ENCODE data around the gene PSMG4. TPM values are rescaled to one million over a fixed set of nuclear protein-coding genes. Genes with fewer than 3 reads are reported as not detected.

Gene PSMG4
- polyA plus RNA-seq, 1 experiment = 24.7 TPM

DNA sequence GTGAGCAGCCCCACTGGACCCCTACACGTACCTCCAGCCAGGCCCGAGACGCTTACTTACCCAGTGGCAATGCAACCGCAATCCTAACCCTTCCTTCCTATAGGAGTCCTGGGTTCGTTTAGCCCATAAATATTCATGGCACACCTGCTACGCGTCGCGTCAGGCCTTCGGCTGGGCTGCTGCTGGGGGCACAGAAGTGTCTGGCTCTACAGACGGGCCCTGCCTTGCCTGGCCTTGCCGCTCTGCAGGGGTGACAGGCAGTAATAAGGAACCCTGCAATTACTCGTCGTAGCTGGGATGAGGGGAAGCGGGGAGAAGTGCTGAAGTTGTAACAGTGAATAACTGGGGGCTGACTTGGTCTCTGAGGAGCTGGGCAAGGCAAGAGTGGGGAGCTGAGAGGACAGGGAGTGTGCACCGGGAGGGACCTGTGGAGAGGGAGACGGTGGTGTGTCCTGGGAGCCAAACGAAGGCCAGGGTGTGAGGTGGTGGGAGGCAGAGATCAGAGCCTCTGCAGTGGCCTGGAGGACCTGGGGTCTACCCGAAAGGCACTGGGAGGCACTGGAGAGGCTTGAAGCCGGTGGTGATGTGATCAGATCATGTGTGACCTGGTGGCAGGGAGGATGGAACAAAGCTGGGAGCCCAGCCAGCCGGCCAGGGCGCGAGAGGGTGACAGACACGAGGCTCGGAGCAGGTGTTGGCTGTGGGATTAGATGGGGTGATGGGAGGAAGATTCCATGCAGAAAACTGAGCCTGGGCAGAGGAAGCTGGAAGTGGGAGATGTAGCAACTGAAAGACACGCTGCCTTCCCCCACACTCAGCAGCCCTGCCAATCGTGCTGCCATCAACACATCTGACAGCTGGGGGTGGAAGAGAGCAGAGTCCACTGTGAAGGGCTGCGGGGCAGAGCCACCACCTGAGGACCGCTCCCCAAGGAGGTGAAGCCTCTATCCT is 36.4 kb downstream of the PSMG4 start:
- ChIA-PET CTCF (interaction anchor here (0.8 to 1.4 kb wide), 2 partner anchors 13 to 23 kb away, joined by 3 to 4 read pairs; no protein-coding TSS in a partner anchor), POLR2A (interaction anchor here (0.6 kb wide), 1 partner anchor 326 kb away, joined by 5 read pairs; no protein-coding TSS in a partner anchor)
- peaks cover 6% of the 10 kb centered on the region for H3K27me3 ChIP-seq (ENCODE audit: control insufficient read depth, insufficient read depth, low read length)
- TF ChIP-seq CTCF (IDR thresholded peaks at IDR 0.05; ENCODE audit: insufficient read depth, low read depth, low read length) = no peak
- no peak overlapping the region for H3K4me3 ChIP-seq (ENCODE audit: low read depth, low read length)
- no peak for DNase-seq (ENCODE audit: low read depth)
- H3K36me3 ChIP-seq (ENCODE audit: control insufficient read depth, insufficient read depth, low read length) = no peaks in the 10 kb centered on the region

DNA sequence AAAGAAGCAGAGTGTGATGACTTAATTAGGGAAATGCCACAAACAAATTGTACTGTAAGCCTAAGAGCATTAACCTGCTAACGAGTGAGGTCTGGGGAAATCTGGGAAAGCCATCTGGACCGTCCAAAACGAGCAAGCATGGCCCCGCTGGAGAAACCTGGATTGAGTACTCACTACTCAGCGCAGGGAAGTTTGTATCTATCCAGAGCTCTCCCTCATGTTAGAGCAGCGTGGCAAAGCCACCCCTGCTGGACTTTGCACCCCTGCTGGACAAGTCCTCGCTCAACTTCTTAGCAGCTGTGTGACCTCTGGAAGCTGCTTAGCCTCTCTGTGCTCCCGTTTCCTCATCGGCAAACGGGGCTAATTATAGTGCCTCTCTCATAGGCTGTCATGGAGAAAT is 37.3 kb downstream of the PSMG4 start:
- Histone ChIP-seq H3K36me3 (ENCODE audit: control insufficient read depth, insufficient read depth, low read length) (no peaks in the 10 kb centered on the region), H3K4me3 (ENCODE audit: low read depth, low read length) (no peak overlapping the region), H3K27me3 (ENCODE audit: control insufficient read depth, insufficient read depth, low read length) (peaks cover 5% of the 10 kb centered on the region)
- TF ChIP-seq CTCF (IDR thresholded peaks at IDR 0.05; ENCODE audit: insufficient read depth, low read depth, low read length) = no peak
- DNase-seq (ENCODE audit: low read depth) = no peak
- ChIA-PET POLR2A (interaction anchor here (0.6 kb wide), 2 partner anchors 326 to 354 kb away, joined by 3 to 5 read pairs; no protein-coding TSS in a partner anchor), CTCF (interaction anchor here (0.8 to 1.4 kb wide), 2 partner anchors 14 to 24 kb away, joined by 3 to 4 read pairs; no protein-coding TSS in a partner anchor)

- DNase-seq (ENCODE audit: low read depth) = no peak
- no peak for TF ChIP-seq CTCF (IDR thresholded peaks at IDR 0.05; ENCODE audit: insufficient read depth, low read depth, low read length)
- Histone ChIP-seq H3K36me3 (ENCODE audit: control insufficient read depth, insufficient read depth, low read length) (no peaks in the 10 kb centered on the region), H3K27me3 (ENCODE audit: control insufficient read depth, insufficient read depth, low read length) (peaks cover 6% of the 10 kb centered on the region), H3K4me3 (ENCODE audit: low read depth, low read length) (no peak overlapping the region)
- ChIA-PET POLR2A (interaction anchor here (0.6 kb wide), 1 partner anchor 354 kb away, joined by 3 read pairs; no protein-coding TSS in a partner anchor), CTCF (no interaction called here)
Observed at GRCh38 chr6:3296537-3296936, 37.8 kb downstream of the PSMG4 start.

GRCh38 chr6:3297006-3297405 is 38.3 kb downstream of the PSMG4 start:
- no peak for TF ChIP-seq CTCF (IDR thresholded peaks at IDR 0.05; ENCODE audit: insufficient read depth, low read depth, low read length)
- Histone ChIP-seq H3K27me3 (ENCODE audit: control insufficient read depth, insufficient read depth, low read length) (peaks cover 8% of the 10 kb centered on the region), H3K36me3 (ENCODE audit: control insufficient read depth, insufficient read depth, low read length) (no peaks in the 10 kb centered on the region), H3K4me3 (ENCODE audit: low read depth, low read length) (no peak overlapping the region)
- no peak for DNase-seq (ENCODE audit: low read depth)
- POLR2A ChIA-PET = interaction anchor here (0.6 kb wide), 1 partner anchor 353 kb away, joined by 3 read pairs; no protein-coding TSS in a partner anchor
- CTCF ChIA-PET = no interaction called here

DNA sequence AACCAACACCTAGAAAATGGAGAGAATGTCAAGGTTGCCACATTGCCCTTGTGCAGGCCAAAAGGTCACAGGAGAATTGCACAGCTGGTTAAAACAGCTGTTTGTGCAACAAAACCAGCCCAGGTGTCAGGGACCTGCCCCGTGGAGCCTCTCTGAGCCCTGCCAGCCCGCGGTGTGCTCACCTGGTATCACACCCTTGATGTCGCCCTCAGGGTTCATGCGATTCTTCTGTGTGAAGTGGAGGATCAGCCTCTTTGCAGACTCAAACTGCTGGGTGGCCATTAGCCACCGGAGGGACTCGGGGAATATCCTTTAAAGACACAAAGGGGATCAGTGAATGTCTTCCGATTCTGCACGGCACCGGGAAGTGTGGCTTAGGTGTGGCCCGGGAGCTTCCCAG is 39.2 kb downstream of the PSMG4 start:
- Histone ChIP-seq H3K36me3 (ENCODE audit: control insufficient read depth, insufficient read depth, low read length) (no peaks in the 10 kb centered on the region), H3K27me3 (ENCODE audit: control insufficient read depth, insufficient read depth, low read length) (peaks cover 8% of the 10 kb centered on the region; the same call in 1 of the 2 replicates), H3K4me3 (ENCODE audit: low read depth, low read length) (no peak overlapping the region)
- POLR2A ChIA-PET = no interaction called here
- CTCF ChIA-PET = interaction anchor here (1.2 to 1.5 kb wide), 2 partner anchors 16 to 107 kb away, joined by 3 to 4 read pairs; no protein-coding TSS in a partner anchor
- no peak for TF ChIP-seq CTCF (IDR thresholded peaks at IDR 0.05; ENCODE audit: insufficient read depth, low read depth, low read length)
- no peak for DNase-seq (ENCODE audit: low read depth)
